GM13976 (cell line): ENCODE measurements around the gene MED16.

ENCODE experiments used
- DNase-seq: peaks from one replicate; pipeline ENCODE4 v3.0.0; 2012; ENCODE audit warnings: low spot score
- in situ Hi-C: fragments of 300-500 bp; cut with MboI; formaldehyde crosslinking; loops from one replicate; pipeline ENCODE4 v1.12.0; 2022; ENCODE audit warnings: low sequenced_read_pairs, mixed read lengths, inconsistent platforms; ENCODE audit not compliant: unreplicated experiment
- TF ChIP-seq, protein P1 (sequence below): IDR thresholded peaks from 2 replicates; pipeline ENCODE4 v1.5.1; 2012; ENCODE audit warnings: borderline replicate concordance, mild to moderate bottlenecking; ENCODE audit not compliant: insufficient read depth; ENCODE audit errors: extremely low read depth, missing control alignments, control extremely low read depth

MED16 gene

DNA sequence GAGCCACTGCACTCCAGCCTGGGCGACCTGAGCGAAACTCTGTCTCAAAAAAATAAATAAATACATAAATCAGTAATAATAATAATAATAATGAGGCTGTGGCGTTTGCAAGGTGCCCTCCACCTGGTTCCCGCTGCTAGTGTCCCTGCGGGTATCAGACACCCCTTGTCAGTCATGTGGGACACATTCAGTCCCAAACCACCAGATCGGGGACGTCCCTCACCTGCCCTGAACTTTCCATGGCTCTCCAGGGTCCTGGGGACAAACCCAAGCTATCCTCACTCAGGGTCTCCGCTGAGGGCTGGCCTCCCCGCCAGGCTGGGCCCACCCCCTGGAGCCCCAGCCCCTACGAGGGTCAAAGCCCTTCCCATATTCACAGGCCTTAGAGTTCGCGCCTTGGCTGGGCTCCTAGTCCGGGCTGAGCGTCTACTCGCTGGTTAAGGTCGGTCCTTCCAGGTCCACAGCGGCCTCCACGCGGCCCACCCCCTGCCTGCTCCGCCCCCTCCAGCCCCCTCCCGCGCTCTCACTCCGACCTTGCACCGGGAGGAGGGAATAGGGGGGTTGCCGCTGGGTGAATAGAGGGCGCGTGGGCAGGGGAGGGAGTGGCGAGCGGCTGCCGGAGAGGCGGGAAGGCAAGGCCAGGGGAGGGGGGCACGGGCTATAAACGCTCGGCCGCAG, 23.8 kb upstream of the MED16 start:
- in situ Hi-C loops = loop anchor here (10.0 kb wide), 1 partner anchor 52 kb away; no protein-coding TSS in a partner anchor
- no peak for DNase-seq
- TF ChIP-seq, protein P1, sequence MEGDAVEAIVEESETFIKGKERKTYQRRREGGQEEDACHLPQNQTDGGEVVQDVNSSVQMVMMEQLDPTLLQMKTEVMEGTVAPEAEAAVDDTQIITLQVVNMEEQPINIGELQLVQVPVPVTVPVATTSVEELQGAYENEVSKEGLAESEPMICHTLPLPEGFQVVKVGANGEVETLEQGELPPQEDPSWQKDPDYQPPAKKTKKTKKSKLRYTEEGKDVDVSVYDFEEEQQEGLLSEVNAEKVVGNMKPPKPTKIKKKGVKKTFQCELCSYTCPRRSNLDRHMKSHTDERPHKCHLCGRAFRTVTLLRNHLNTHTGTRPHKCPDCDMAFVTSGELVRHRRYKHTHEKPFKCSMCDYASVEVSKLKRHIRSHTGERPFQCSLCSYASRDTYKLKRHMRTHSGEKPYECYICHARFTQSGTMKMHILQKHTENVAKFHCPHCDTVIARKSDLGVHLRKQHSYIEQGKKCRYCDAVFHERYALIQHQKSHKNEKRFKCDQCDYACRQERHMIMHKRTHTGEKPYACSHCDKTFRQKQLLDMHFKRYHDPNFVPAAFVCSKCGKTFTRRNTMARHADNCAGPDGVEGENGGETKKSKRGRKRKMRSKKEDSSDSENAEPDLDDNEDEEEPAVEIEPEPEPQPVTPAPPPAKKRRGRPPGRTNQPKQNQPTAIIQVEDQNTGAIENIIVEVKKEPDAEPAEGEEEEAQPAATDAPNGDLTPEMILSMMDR = no peak

DNA sequence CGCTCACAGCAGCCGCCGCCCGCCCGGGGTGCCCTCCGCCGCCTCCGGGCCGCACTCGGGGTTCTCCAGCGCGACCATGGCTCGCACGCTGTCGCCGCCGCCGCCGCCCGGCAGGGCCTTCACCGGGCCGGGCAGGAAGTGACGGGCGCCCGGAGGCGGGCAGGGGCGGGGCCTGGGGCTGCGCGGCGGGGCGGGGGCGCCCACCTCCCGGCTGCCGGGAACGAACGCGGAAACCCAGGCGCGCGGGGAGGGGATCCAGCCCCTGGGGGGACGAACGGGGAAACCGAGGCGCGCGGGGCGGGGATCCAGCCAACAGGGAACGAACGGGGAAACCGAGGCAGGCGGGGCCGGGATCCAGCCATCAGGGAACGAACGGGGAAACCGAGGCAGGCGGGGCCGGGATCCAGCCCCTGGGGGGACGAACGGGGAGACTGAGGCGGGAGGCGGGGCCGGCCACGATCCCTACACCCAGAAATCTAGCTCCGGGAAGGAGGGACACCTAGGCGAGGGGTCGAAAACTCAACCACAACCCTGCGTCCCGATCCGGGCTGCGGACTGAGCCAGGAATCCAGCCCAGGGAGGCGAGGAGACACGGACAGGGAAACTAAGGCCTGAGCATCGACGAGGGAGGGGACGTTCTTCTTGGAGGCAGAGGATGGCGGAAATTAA, 20.2 kb upstream of the MED16 start, which contains the start of gene R3HDM4:
Gene R3HDM4 (minus strand): TSS at position 140 of the 669 bp plus-strand sequence. CDS start 62 bp downstream, at position 78.
- DNase-seq = peak; percentile 95
- in situ Hi-C loops = loop anchor here (10.0 kb wide), 1 partner anchor 48 kb away; no protein-coding TSS in a partner anchor
- TF ChIP-seq, protein P1 = no peak

DNA sequence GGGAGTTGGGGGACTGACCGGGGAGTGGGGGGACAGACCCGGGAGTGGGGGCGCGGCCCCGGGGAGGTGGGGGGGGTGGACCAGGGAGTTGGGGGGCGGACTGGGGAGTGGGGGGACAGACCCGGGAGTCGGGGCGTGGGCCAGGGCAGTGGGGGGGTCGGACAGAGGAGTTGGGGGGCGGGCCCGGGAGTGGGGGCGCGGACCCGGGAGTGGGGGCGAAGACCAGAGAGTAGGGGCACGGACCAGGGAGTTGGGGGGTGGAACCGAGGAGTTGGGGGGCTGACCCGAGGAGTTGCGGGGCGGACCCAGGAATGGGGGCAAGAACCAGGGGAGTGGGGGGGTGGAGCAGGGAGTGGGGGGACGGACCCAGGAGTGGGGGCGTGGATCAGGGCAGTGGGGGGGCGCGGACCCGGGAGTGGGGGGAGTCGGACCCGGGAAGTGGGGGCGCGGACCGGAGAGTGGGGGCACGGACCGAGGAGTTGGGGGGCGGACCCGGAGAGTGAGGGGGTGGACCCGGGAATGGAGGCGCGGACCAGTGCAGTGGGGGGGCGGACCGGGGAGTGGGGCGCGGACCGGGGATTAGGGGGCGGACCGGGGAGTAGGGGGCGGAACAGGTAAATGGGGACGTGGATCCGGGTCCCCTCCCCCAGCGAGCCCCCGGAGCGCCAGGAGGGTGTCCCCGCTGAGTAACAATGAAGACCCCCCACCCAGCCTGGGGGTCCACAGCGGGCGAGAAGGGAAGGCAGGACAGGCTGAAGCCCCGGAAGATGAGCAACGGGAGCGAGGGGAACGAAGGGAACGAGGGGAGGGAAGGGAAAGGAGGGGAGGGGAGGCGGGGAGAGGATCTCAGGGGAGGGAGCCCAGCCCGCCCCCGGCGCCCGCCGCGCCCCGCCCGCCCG, 19.4 kb upstream of the MED16 start:
- peak; percentile 63 for DNase-seq
- TF ChIP-seq, protein P1 = no peak
- in situ Hi-C loops = loop anchor here (10.0 kb wide), 1 partner anchor 48 kb away; no protein-coding TSS in a partner anchor

DNA sequence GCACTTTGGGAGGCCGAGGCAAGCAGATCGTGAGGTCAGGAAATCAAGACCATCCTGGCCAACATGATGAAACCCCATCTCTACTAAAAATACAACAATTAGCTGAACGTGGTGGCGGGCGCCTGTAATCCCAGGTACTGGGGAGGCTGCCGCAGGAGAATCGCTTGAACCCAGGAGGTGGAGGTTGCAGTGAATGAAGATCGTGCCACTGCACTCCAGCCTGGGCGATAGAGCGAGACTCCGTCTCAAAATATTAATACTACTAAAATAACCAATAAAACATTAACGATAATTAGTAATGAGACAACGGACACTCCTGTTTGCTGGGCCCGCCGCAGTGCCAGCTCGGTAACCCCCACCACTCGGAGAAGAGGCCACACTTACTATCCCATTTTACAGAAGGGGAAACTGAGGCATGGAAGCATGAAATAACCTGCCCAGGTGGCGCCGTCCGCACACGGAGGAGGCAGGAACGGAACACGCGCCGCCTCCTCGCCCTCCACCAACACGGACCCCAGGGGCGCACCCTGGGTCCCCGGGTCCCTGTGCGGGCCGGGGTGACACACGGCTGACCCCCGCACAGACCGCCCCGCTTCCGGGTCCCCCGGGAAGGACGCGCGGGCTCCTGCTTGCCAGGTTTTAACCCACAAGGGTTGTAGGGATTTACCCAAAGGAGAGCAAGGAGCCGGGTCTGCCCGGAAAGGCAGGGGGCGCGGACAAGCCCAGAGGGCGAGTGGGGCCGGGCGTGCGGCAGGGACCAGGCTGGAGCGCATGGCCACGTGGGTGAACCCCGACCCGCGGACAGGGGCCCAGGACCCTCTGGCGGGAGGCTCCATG, 18.4 kb upstream of the MED16 start:
- in situ Hi-C loops = loop anchor here (10.0 kb wide), 1 partner anchor 47 kb away; no protein-coding TSS in a partner anchor
- no peak for DNase-seq
- TF ChIP-seq, protein P1 = no peak

DNA sequence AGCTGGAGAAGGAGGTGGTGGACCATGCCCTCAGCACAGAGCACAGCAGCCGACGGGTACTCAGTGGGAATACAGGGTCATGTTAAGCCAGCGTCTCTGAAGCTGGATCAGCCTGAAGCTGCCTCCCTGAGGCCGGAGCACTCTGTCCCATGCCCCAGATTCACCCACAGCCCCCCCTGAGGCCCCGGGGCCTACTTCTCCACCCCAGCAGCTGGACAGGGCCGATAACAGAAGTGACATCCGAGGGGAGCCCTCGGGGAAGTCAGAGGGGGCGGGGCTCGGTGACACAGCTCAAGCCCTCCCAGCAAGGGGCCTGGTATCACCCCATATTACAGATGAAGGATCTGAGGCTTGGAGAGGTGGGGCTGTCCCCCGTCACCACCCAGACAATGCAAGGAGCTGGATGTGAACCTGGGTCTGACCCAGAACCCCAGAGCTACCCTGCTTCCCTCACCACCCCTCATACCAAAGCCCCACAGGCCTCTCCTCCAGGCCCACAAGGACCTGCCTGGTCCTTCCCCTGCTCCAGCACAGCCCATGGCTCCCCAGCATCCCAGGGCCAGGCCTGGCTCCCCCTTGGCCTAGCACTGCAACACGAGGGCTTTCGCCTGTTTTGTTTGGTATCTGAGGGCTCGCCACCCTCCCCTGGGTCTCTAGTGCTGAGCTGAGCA, 14.3 kb upstream of the MED16 start:
- TF ChIP-seq, protein P1 = no peak
- in situ Hi-C loops = no loop called here
- peak; percentile 74 for DNase-seq
